Measurements from ENCODE around the gene EVI5.
A peak's percentile ranks its signal among the peaks of the same experiment; 100 is the strongest.
"Not testable (repeated sequence)": the region's sequence is repeated elsewhere in the genome, so short reads cannot be mapped to it uniquely, and the experiment has no call there.

EVI5 gene

GRCh38 chr1:92567211-92567868 lies 217.6 kb downstream of the EVI5 start:
- no peak for DNase-seq

GRCh38 chr1:92563457-92564216 lies 221.3 kb downstream of the EVI5 start:
- no peak for DNase-seq

GRCh38 chr1:92556350-92556749 lies 228.6 kb downstream of the EVI5 start:
- DNase-seq, result no peak

GRCh38 chr1:92554216-92554615 lies 230.7 kb downstream of the EVI5 start:
- no peak for DNase-seq

- DNase-seq, result no peak
Measured at GRCh38 chr1:92551916-92552315, 233.0 kb downstream of the EVI5 start.

- no peak for DNase-seq
Measured at GRCh38 chr1:92544756-92545165, 240.1 kb downstream of the EVI5 start.

GRCh38 chr1:92543131-92544055 lies 241.5 kb downstream of the EVI5 start:
- no peak for DNase-seq

GRCh38 chr1:92538413-92539061 lies 246.4 kb downstream of the EVI5 start:
- peak; percentile 27 for DNase-seq

- DNase-seq, result peak; percentile 66
Measured at GRCh38 chr1:92538048-92538412, 246.9 kb downstream of the EVI5 start.

- DNase-seq, result peak; percentile 80
Measured at GRCh38 chr1:92536980-92537884, 247.7 kb downstream of the EVI5 start.

- no peak for DNase-seq
Measured at GRCh38 chr1:92536211-92536979, 248.5 kb downstream of the EVI5 start.

GRCh38 chr1:92532371-92532770 lies 252.5 kb downstream of the EVI5 start:
- DNase-seq, result not testable (repeated sequence)

GRCh38 chr1:92531939-92532338 lies 253.0 kb downstream of the EVI5 start:
- DNase-seq, result not testable (repeated sequence)

- DNase-seq, result no peak
Measured at GRCh38 chr1:92527670-92528069, 257.2 kb downstream of the EVI5 start.

- DNase-seq, result not testable (repeated sequence)
Measured at GRCh38 chr1:92524944-92525590, 259.8 kb downstream of the EVI5 start.

GRCh38 chr1:92519043-92519442 lies 265.9 kb downstream of the EVI5 start:
- DNase-seq, result no peak

- DNase-seq, result no peak
Measured at GRCh38 chr1:92516574-92516973, 268.3 kb downstream of the EVI5 start.

GRCh38 chr1:92515796-92516201 lies 269.1 kb downstream of the EVI5 start:
- DNase-seq, result no peak

- DNase-seq, result no peak
Measured at GRCh38 chr1:92511541-92511940, 273.4 kb downstream of the EVI5 start.

- no peak for DNase-seq
Measured at GRCh38 chr1:92509619-92510018, 275.3 kb downstream of the EVI5 start.
